HG03175 (cell line): Measurements from ENCODE around the gene CFAP53.

Experiments
- ATAC-seq: cut with Tn5 transposase; IDR thresholded peaks from one replicate; pipeline ENCODE4 v1.9.1; 2021; ENCODE audit warnings: mild to moderate bottlenecking, moderate library complexity; ENCODE audit not compliant: unreplicated experiment

The CFAP53 gene

DNA sequence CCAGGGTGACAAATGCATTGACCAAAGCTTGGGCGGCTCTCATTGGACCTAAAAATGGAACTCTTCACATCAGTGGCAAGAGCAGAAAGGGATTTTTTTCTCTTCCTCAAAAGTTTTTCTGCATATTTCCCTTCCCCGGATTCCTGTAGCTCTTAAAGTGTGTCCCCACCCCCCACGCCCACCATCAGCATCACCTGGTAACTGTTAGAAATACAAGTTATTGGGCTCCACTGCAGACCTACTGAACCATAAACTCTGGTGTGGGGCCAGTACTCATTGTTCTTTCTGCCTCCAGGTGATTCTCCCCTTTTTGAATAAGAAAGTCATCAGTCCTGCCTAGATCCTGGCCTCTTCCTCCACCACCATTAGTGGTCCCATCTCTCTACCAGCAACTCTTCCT lies 70.0 kb downstream of the CFAP53 start:
- ATAC-seq, result no peak

GRCh38 chr18:50195689-50196088 lies 70.6 kb downstream of the CFAP53 start:
- ATAC-seq, result no peak

GRCh38 chr18:50194631-50195532 lies 71.4 kb downstream of the CFAP53 start, which contains the start of gene MYO5B:
Gene MYO5B (minus strand): TSS chr18:50195147. CDS start chr18:50194793, 354 bp downstream.
- peak; percentile 80 for ATAC-seq

DNA sequence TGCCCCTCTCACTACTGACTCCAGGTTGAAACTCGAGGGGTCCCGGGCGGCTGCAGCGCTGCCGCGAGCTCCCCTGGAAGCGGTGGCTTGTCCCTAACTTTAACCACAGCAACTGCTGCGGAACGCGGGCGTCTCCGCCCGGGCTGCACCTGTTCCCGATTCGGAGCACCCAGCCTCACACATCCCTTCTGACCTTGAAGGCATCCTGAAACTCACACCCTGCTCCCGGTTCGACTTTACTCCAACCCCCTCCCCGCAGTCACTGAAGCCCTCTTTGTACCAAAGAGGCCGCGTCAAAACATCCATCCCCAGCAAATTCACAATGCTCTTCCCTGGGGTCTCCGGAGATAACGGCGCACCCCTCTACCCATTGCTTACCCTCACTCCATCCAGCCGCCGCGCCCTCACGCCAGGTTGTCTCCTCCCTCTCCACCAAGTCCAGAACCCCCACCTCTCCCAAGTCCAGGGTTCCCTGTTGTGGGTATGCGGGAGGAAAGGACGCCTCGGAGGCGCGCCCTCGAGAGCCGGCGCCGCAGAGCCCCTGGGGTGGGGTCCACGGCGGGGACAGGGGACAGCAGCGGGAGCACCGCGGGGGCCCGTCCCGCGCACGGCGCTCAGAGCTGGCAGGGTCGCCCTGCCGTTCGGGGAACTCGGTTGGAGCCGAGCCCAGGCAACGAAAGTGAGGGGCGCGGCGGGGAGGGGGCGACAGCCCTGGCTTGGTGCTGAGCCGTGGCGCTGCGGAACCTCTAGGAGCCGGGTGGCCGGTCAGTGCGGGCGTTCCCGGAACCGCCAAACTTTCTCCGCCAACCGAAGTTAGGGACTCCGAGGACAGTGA lies 72.3 kb downstream of the CFAP53 start:
- no peak for ATAC-seq

GRCh38 chr18:50192995-50193795 lies 73.1 kb downstream of the CFAP53 start:
- no peak for ATAC-seq

- no peak for ATAC-seq
Measured at GRCh38 chr18:50190926-50191325, 75.4 kb downstream of the CFAP53 start.

DNA sequence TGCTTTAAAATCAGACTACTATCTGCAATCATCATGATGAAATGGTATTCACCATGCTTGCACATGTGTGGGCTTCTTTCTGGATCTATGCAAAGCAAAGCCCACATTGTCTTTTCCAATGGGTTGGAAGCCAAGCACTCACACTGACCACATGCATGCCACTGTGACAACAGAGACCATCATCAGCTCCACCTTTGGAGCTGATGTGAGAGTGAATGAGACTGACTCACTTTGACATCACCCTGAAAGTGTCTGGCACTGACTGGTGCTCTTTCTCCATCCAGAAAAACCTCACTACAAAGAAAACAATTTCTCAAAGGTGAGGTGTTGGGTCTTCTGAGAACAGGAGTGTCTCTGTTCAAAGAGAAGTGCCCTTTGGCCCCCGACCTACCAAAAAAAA lies 76.1 kb downstream of the CFAP53 start:
- no peak for ATAC-seq

- no peak for ATAC-seq
Measured at GRCh38 chr18:50189160-50189559, 77.1 kb downstream of the CFAP53 start.

GRCh38 chr18:50188652-50189051 lies 77.6 kb downstream of the CFAP53 start:
- no peak for ATAC-seq

DNA sequence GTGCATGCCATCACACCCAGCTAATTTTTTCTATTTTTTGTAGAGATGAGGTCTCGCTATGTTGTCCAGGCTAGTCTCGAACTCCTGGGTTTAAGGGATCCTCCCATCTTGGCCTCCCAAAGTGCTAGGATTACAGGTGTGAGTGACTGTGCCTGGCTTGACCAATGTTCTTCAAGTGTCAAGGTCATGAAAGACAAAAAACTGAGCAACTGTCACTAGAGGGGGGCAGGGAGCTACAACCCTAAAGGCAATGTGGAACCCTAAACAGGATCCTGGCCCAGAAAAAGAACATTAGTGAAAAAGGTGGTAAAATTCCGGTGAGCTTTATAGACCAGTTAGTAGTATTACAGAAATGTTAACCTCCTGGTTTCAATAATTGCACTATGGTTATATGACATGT lies 78.6 kb downstream of the CFAP53 start:
- ATAC-seq, result no peak

- no peak for ATAC-seq
Measured at GRCh38 chr18:50186385-50186784, 79.9 kb downstream of the CFAP53 start.

- ATAC-seq, result no peak
Measured at GRCh38 chr18:50183556-50183955, 82.7 kb downstream of the CFAP53 start.

GRCh38 chr18:50182511-50182910 lies 83.8 kb downstream of the CFAP53 start:
- no peak for ATAC-seq

DNA sequence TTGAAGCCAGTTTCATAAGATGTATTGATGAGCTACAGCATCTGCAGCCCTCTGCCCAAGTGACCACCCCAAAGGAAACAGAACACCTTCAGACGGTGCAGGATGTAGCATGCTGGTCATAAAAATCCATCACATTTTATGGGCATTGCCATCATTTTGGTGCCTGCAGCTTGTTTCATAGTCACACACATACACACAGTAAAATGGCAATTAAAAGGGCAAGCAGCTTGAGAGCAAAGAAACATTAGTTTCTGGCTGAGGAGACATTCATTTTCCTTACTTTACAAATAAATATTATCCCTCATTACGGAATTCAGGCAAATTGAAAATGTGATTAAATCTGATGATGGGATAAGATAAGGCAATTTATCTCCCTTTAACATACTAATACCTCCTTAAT lies 84.7 kb downstream of the CFAP53 start:
- no peak for ATAC-seq

- ATAC-seq, result no peak
Measured at GRCh38 chr18:50179465-50179864, 86.8 kb downstream of the CFAP53 start.

DNA sequence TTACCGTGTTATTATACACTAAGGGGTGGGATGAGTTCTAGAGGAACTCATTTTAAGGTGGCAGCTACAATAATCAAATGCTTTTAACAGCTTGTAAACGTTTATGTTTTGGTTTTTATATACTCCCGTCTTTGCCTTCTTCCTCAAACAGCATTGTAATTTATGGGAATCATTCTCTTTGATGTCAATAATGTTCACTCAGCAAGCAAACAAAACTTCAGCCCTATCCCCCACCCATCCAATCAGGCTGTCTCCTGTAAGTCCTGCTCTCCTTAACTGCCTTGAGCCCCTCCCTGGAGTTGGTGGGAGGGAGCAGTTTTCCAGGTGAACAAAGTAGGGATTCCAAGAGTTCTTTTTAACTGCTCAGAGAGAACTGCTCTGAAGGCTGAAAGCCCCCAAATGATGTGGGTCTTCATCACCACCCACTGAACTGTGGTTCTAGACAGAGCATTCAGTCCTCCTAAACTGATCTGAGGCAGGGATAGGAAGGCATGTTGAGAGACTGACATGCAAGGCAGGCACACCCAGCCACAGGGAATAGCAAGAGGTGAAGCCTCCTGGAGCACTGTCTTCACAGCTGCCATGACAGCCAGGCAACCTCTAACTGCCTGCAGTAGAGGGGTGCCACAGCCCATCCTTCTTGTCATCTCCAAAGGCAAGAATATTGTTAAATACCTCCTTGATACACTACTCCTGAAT lies 88.9 kb downstream of the CFAP53 start:
- ATAC-seq, result no peak
